ENCODE measurements around the gene C2orf42.

DNA sequence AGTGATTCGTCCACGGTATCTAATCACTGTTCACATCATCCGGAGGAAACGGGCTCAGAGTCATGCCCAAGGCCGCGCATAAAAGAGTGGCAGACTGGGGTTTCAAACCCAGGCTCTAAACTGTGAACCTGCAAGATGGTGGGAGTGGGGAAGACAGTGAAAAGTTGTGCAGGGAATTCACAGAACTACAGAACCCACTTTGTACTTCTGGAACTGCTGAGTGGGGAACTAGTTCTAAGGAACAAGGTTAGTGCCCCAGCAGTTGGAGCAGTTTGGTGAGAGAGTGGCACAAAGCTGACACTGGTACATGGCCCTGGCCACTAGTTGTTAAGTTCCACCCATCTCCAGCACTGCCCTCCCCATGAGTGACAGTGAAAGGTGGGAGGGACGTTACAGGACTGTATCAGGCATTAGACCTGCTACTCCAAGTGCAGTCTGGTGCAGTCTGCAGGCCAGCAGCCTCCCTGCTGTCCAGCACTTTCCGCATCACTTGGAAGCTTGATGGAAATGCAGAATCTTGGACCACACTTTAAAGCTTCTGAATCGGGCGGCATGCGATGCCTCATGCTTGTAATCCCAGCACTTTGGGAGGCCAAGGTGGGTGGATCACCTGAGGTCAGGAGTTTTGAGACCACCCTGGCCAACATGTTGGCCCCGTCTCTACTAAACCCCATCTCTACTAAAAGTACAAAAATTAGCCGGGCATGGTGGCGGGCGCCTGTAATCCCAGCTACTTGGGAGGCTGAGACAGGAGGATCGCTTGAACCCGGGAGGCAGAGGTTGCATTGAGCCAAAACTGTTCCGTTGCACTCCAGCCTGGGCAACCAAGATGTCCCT, 47.3 kb downstream of the C2orf42 start:
- TF ChIP-seq, protein P1, sequence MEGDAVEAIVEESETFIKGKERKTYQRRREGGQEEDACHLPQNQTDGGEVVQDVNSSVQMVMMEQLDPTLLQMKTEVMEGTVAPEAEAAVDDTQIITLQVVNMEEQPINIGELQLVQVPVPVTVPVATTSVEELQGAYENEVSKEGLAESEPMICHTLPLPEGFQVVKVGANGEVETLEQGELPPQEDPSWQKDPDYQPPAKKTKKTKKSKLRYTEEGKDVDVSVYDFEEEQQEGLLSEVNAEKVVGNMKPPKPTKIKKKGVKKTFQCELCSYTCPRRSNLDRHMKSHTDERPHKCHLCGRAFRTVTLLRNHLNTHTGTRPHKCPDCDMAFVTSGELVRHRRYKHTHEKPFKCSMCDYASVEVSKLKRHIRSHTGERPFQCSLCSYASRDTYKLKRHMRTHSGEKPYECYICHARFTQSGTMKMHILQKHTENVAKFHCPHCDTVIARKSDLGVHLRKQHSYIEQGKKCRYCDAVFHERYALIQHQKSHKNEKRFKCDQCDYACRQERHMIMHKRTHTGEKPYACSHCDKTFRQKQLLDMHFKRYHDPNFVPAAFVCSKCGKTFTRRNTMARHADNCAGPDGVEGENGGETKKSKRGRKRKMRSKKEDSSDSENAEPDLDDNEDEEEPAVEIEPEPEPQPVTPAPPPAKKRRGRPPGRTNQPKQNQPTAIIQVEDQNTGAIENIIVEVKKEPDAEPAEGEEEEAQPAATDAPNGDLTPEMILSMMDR (conservative IDR thresholded peaks at IDR 0.05; ENCODE audit: low read depth, low read length): no peak
- TF ChIP-seq EZH2 (IDR thresholded peaks at IDR 0.05; ENCODE audit: low read length, unreplicated experiment) (no peak), EZH2phosphoT487 (IDR thresholded peaks at IDR 0.05; ENCODE audit: borderline replicate concordance, low read length) (no peak)
